GM19193 (cell line): ENCODE data around the gene STAT5B.

ENCODE experiments used
- POLR2A ChIP-seq: IDR thresholded peaks from 4 replicates; pipeline ENCODE4 v1.6.1; 2011; ENCODE audit not compliant: insufficient read depth, insufficient read length; ENCODE audit errors: extremely low read depth

Gene STAT5B

GRCh38 chr17:42279776-42280630 lies 3.8 kb upstream of the STAT5B start:
- no peak for TF ChIP-seq POLR2A

- TF ChIP-seq POLR2A, result no peak
Measured at GRCh38 chr17:42277342-42277712, 1.1 kb upstream of the STAT5B start.

- TF ChIP-seq POLR2A, result no peak
Measured at GRCh38 chr17:42276609-42277341, 584 bp upstream of the STAT5B start.

DNA sequence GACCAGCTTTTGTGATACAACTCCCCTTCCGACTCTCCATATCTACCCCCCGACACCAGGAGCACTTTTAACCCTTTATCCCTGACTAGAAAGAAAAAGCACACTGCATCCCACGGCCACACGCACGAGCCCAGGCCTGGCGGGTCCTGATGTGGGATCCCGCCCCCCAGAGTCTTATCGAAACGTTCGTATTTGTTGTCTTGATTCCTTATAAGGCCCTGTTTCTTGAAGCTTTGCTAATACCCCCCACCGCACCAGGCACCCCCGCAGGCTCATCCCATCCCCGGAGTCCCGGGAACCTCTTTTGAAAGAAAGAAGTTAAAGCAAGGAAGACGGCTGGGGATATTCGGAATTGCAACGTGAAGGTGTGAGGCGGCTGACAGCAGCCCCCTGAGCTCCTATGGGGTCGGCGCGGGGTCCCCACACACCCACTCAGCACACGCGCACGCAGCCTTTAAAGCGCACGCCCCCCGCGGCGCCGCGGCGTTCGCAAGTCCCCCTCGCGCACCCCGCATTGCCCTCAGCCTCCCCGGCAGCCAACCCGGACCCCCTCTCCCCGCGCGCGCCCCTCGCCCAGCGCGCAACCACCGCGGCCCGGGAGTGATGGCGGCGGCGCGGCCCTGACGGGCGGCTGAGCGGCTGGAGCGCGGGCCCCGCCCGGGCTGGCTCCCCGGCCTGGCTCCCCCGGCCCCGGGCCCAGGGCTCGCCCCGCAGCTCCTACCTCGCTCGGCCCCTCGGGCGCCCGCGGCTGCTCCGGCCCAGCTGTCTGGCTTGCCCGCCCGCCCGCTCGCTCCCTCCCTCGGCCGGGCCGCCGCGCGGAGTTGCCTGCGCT lies 448 bp downstream of the STAT5B start:
- no peak for TF ChIP-seq POLR2A

GRCh38 chr17:42274812-42275526 lies 1.2 kb downstream of the STAT5B start:
- TF ChIP-seq POLR2A, result no peak

DNA sequence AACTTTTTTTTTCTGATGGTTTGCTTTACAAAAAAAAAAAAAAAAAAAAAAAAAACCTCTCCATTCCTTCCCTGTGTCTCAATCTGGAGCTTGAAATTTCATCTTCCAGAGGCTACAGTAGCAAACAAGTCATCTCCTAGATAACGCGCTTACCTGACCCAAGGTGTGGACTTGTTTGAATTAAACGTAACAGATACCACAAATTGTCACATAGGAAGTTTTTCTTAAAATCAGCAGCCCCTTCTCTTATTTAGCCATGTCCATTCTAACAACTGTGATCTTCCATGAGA lies 2.0 kb downstream of the STAT5B start:
- TF ChIP-seq POLR2A, result no peak

DNA sequence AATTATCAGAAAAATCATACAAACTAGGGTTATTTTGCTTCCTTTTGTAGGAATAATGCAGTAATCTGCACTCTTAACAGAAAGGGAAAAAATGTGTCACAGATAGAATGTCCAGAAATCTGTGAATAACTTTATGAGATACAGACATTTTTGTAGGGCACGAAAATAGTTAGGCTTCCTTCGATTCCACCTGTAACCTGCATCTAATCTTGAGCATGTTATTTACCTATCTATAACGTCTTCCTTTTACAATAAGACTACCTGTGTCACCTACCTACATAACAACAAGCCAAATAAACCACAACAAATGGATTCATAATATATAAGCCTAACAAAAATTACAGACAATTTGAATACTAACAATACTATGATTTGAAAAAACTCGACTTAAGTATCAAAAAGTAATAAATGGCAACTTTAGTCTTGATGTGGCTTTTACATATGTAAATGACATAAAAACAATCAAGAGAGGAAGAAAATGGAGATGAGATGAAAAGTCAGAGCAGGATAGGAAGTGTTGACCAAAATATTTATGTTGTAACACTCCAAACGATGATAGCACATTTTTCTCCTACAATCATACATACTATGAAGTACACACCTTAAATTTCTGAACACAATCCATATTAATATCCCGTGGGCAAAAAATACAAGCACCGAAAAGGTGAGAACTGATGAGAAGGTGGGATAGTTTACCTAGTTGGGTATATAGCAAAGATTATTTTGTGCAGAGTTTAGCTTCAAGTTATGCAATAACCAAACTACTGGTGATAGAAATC lies 2.5 kb downstream of the STAT5B start:
- no peak for TF ChIP-seq POLR2A

DNA sequence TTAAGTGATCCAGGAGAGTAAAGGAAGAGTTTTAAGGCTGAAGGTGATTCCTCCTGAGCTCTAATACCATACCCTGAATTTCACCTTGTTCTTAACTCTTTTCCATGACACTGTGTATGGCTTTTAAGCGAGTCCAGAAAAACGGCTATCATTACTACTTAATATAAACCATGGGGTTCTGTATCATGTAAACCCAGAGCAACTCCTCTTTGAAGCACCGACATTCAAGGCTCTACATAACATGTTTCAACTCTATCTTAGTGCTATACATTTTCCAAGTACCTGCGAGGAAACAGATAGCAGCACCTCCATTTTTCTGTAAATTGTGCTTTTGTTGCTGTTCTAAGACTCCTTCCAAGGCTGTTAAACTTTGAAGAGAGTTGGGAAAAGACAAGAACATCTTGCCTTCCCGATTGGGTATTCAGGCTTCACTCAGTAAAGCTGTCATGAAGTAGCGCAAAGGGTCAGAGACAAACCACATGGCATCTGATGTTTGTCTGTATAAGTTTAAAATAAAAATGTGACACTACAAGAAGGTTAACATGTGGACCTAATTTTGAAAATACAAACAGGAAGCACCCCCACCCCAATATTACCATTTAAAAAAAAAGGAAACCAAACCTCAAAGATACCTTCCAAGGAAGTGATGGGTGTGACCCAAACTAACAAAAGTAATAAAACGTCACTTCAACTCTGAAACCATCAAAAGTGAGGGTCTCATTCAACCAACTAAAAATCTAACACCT lies 3.9 kb downstream of the STAT5B start:
- no peak for TF ChIP-seq POLR2A

- no peak for TF ChIP-seq POLR2A
Measured at GRCh38 chr17:42271779-42272035, 4.5 kb downstream of the STAT5B start.

GRCh38 chr17:42271006-42271778 lies 5.0 kb downstream of the STAT5B start:
- TF ChIP-seq POLR2A, result no peak

DNA sequence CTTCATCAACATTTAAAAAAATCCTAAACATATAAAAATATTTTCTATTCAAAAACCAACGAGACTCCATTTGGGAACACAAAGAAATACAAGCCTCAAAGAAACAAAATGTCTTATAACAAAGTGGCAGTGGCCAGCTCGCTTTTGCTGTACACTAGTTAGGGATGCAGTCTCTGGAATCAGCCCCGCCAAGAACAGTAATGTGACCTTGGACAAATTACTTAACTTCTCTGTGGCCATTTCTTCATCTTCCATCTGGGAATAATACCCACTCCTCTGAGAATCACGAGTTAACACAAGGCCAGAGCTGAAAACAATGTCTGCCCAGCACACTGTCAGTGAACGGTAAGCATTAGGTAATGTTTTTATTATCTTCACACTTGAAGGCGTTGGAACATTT lies 5.6 kb downstream of the STAT5B start:
- TF ChIP-seq POLR2A, result no peak

DNA sequence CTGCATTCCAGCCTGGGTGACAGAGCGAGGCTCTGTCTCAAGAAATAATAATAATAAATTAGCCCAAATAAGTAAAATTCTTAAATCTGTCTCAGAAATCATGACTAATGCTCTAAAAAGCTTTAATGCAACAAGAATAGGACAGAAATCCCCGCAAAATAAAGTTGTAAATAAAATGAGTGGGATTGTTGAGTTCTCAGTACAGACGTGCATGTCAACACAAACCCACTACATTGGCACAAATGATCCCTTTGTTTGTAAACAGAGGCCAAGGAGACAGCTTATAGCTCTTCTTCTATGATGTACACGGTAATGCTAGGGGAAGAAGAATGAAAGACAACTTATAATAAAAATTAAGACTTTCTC lies 6.0 kb downstream of the STAT5B start:
- no peak for TF ChIP-seq POLR2A

DNA sequence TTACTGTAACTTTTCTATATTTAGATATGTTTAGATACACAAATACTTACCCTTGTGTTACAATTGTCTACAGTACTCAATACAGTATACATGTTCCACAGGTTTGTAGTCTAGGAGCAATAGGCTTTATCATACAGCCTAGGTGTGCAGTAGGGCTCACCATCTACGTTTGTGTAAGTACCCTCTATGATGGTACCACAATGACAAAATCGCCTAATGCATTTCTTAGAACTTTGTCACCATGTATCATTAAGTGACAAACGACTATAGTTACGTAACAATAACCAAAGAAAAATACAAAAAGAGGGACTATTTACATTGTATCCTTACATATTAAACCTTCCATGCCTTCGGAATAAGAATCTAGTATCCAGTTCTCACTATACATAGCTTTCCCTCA lies 8.0 kb downstream of the STAT5B start:
- no peak for TF ChIP-seq POLR2A
